Neuronal stem cell (in vitro differentiated cells): ENCODE results near the gene MARVELD2.
"Not testable (repeated sequence)": the region's sequence is repeated elsewhere in the genome, so short reads cannot be mapped to it uniquely, and the experiment has no call there.

ENCODE experiments used
- DNase-seq: peaks from one replicate; pipeline ENCODE4 v3.0.0-alpha.2; 2013; ENCODE audit warnings: low spot score
- H2AFZ ChIP-seq: one replicate; pipeline ENCODE4 v1.6.1; 2013; ENCODE audit warnings: mild to moderate bottlenecking, low read length, inconsistent platforms
- H2AK5ac ChIP-seq: 2 replicates; pipeline ENCODE4 v1.6.1; 2013; ENCODE audit warnings: low read depth, mild to moderate bottlenecking, inconsistent platforms, low read length, moderate library complexity, mixed read lengths
- H2BK120ac ChIP-seq: 2 replicates; pipeline ENCODE4 v1.6.1; 2013; ENCODE audit warnings: low read depth, mild to moderate bottlenecking, inconsistent platforms, low read length, moderate library complexity, mixed read lengths
- H2BK12ac ChIP-seq: one replicate; pipeline ENCODE4 v1.6.1; 2013; ENCODE audit warnings: low read length, inconsistent platforms
- H2BK15ac ChIP-seq: 2 replicates; pipeline ENCODE4 v1.6.1; 2013; ENCODE audit warnings: mild to moderate bottlenecking, low read length, inconsistent platforms, mixed read lengths
- H2BK5ac ChIP-seq: one replicate; pipeline ENCODE4 v1.6.1; 2013; ENCODE audit warnings: inconsistent platforms, mild to moderate bottlenecking, low read length, moderate library complexity
- H3K14ac ChIP-seq: one replicate; pipeline ENCODE4 v1.6.1; 2013; ENCODE audit warnings: low read length, inconsistent platforms
- H3K18ac ChIP-seq: 2 replicates; pipeline ENCODE4 v1.6.1; 2013; ENCODE audit warnings: low read length, inconsistent platforms
- H3K23ac ChIP-seq: 2 replicates; pipeline ENCODE4 v1.6.1; 2013; ENCODE audit warnings: low read depth, mild to moderate bottlenecking, mixed read lengths, low read length, inconsistent platforms; ENCODE audit not compliant: poor library complexity
- H3K27ac ChIP-seq: replicated peaks from 3 replicates; pipeline ENCODE4 v1.5.1; 2013; ENCODE audit warnings: low read length, inconsistent platforms
- H3K27me3 ChIP-seq, 3 experiments: 2 replicates each; pipeline ENCODE4 v1.6.1; 2013; ENCODE audit warnings: low read length in 3 of 3, mild to moderate bottlenecking in 2 of 3, inconsistent platforms in 1 of 3, low read depth in 1 of 3, mixed read lengths in 1 of 3, moderate library complexity in 1 of 3; ENCODE audit not compliant: control insufficient read depth in 3 of 3, insufficient read depth in 3 of 3
- H3K36me3 ChIP-seq, 2 donors: replicated peaks in 1 of 2; 2 replicates each; pipeline ENCODE4 v1.6.1; 2013; ENCODE audit warnings: low read length in 2 of 2; ENCODE audit not compliant: control insufficient read depth in 2 of 2, insufficient read depth in 2 of 2
- H3K4ac ChIP-seq: 2 replicates; pipeline ENCODE4 v1.6.1; 2013; ENCODE audit warnings: inconsistent platforms, mild to moderate bottlenecking, low read length, moderate library complexity
- H3K4me1 ChIP-seq, 2 donors: 1 replicate in 1 of 2; 2 replicates in 1 of 2; pipeline ENCODE4 v1.6.1; 2013; ENCODE audit warnings: low read length in 2 of 2, low read depth in 1 of 2; ENCODE audit not compliant: control insufficient read depth in 2 of 2, insufficient read depth in 1 of 2
- H3K4me2 ChIP-seq: one replicate; pipeline ENCODE4 v1.6.1; 2013; ENCODE audit warnings: mild to moderate bottlenecking, low read length, inconsistent platforms; ENCODE audit not compliant: insufficient read depth, poor library complexity, severe bottlenecking
- H3K4me3 ChIP-seq, 2 donors: 2 replicates each; pipeline ENCODE4 v1.5.1; 2013; ENCODE audit warnings: low read length in 2 of 2, mild to moderate bottlenecking in 2 of 2, inconsistent platforms in 1 of 2, moderate library complexity in 1 of 2
- H3K79me1 ChIP-seq: one replicate; pipeline ENCODE4 v1.6.1; 2013; ENCODE audit warnings: low read depth, mild to moderate bottlenecking, inconsistent platforms, low read length, moderate library complexity
- H3K9ac ChIP-seq: one replicate; pipeline ENCODE4 v1.6.1; 2013; ENCODE audit warnings: mild to moderate bottlenecking, low read depth, low read length, inconsistent platforms; ENCODE audit not compliant: poor library complexity
- H3K9me3 ChIP-seq, 2 donors: replicated peaks in 1 of 2; 2 replicates each; pipeline versions ENCODE3 to v1.6.1; 2013; ENCODE audit warnings: low read length in 2 of 2, mild to moderate bottlenecking in 2 of 2, inconsistent platforms in 1 of 2, low read depth in 1 of 2, mixed read lengths in 1 of 2, moderate library complexity in 1 of 2; ENCODE audit not compliant: control insufficient read depth in 2 of 2, insufficient read depth in 1 of 2
- H4K8ac ChIP-seq: one replicate; pipeline ENCODE4 v1.6.1; 2013; ENCODE audit warnings: low read depth, mild to moderate bottlenecking, inconsistent platforms, low read length, moderate library complexity
- H4K91ac ChIP-seq: one replicate; pipeline ENCODE4 v1.6.1; 2013; ENCODE audit warnings: low read length, low read depth, mild to moderate bottlenecking, inconsistent platforms; ENCODE audit not compliant: poor library complexity
- whole genome bisulfite sequencing, 2 donors: extraction: QIAGEN DNeasy Blood & Tissue Kit; methylation state at CpG; one replicate each; pipeline ENCODE4 v1.1.7; 2013; ENCODE audit warnings: missing lambda C conversion rate in 2 of 2, mixed read lengths in 1 of 2; ENCODE audit not compliant: insufficient read length in 2 of 2, insufficient replicate concordance in 1 of 2; ENCODE audit errors: extremely low coverage in 2 of 2; 5-methylcytosine and 5-hydroxymethylcytosine counted together

The MARVELD2 gene

DNA sequence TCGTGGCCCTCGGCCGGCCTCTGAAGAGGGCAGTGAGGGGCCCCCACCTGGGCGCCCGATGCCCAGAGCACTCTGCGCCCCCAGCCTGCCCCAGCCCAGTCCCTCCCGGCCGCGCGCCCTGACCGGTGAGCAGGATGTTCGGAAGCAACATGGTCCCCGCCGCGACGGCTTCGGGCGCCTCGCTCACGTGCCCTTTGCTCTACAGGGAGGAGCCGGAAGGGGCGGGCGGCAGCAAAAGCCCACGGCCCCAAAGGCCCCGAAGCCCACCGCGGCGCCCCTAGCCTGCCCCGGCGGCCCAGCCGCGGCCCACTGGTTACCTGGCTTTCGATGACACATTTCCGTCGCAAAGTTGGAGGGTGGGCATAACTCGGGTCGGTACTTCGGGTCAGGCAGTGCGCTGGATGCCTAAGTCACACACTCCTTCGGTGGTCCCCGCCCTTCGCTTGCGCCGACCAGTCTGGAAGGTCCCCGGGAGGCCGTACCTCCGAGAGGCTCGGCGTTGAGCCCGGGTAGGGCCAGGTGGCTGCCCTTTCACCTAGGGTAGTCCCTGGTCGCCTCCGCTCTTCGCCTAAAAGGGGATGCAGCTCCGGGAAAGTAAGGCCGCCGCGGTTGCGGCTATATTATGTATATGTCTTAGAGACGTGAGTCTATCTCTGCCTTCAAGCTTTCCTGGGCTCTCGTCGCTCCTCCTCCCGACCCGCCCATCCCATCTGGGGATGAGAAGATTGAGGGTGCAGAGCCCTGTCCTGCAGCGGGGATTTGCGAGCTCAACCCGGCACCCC, 45.4 kb upstream of the MARVELD2 start, which contains the start of the genes AK6, RAD17 and TAF9:
Gene AK6 (minus strand): TSS at position 181 of the 782 bp plus-strand sequence. CDS start 30 bp downstream, at position 151.
Gene RAD17 (plus strand): TSS at position 479 of the 782 bp plus-strand sequence. CDS start 2,391 bp downstream, outside the sequence.
Gene TAF9 (minus strand): TSS at position 181 of the 782 bp plus-strand sequence. CDS start 3,783 bp downstream, outside the sequence.
- Histone ChIP-seq H2BK5ac (peak within 1 kb of the TSS; percentile 84), H4K8ac (no peak within 1 kb of the TSS), H3K36me3 (peaks cover 16 to 48% of the 10 kb centered on the region in 2 donors), H3K14ac (no peak within 1 kb of the TSS), H3K9me3 (no peaks in the 10 kb centered on the region), H3K4me2 (peak within 1 kb of the TSS; percentile 71), H3K27ac (peak within 1 kb of the TSS; percentile 95), H3K23ac (peak within 1 kb of the TSS; percentile 45), H2AK5ac (no peak within 1 kb of the TSS), H2BK12ac (no peak within 1 kb of the TSS), H2BK120ac (no peak within 1 kb of the TSS), H2BK15ac (no peak within 1 kb of the TSS), H3K27me3 (no peaks in the 10 kb centered on the region), H3K4me1 (peaks cover 2 to 8% of the 10 kb centered on the region in 2 donors), H3K9ac (peak within 1 kb of the TSS; percentile 87), H3K79me1 (peaks cover 3% of the 10 kb centered on the region), H4K91ac (no peak within 1 kb of the TSS), H3K4me3 (peak within 1 kb of the TSS; percentile 90 to 92), H3K18ac (peak within 1 kb of the TSS; percentile 98), H2AFZ (peak within 1 kb of the TSS; percentile 95), H3K4ac (no peak within 1 kb of the TSS)
- DNase-seq = peak; percentile 91
- WGBS, 2 donors = no CpG with 5 or more reads among the region's 66 CpGs

DNA sequence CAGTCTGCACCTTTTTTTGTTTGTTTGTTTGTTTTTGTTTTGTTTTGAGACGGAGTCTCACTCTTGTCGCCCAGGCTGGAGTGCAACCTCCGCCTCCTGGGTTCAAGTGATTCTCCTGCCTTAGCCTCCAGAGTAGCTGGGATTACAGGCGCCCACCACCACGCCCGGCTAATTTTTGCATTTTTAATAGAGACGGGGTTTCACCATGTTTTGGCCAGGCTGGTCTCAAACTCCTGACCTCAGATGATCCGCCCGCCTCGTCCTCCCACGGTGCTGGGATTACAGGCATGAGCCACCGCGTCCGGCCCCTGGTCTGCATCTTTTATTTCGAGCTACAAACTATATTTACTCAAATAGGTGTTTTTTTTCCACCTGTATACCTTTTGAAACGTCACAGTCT, 44.6 kb upstream of the MARVELD2 start:
- H3K14ac ChIP-seq, H3K27ac ChIP-seq, H2BK15ac ChIP-seq, H4K8ac ChIP-seq, H2BK120ac ChIP-seq, H3K27me3 ChIP-seq, H3K4me1 ChIP-seq, H2BK5ac ChIP-seq, H4K91ac ChIP-seq, H2AK5ac ChIP-seq, H3K4ac ChIP-seq, H3K9me3 ChIP-seq, H3K9ac ChIP-seq, H2BK12ac ChIP-seq, H3K18ac ChIP-seq, DNase-seq, H3K79me1 ChIP-seq, H3K23ac ChIP-seq: not testable (repeated sequence)
- H3K36me3 ChIP-seq = peaks cover 15 to 48% of the 10 kb centered on the region in 2 donors
- peak overlapping the region; percentile 95 for H2AFZ ChIP-seq
- WGBS, 2 donors = no CpG with 5 or more reads among the region's 16 CpGs
- H3K4me2 ChIP-seq = peak overlapping the region; percentile 52
- peak overlapping the region; percentile 90 to 92 for H3K4me3 ChIP-seq

- Histone ChIP-seq H3K36me3 (peaks cover 3 to 47% of the 10 kb centered on the region in 2 donors), H3K4ac (no peak overlapping the region), H2BK120ac (no peak overlapping the region), H3K18ac (no peak overlapping the region), H2BK15ac (no peak overlapping the region), H2AK5ac (no peak overlapping the region), H3K4me1 (peaks cover 2 to 8% of the 10 kb centered on the region in 2 donors), H2AFZ (no peak overlapping the region), H3K9ac (no peak overlapping the region), H3K27ac (no peak overlapping the region), H3K27me3 (no peaks in the 10 kb centered on the region), H3K14ac (no peak overlapping the region), H2BK5ac (no peak overlapping the region), H3K4me3 (no peak overlapping the region), H3K79me1 (no peaks in the 10 kb centered on the region), H2BK12ac (no peak overlapping the region), H4K8ac (no peak overlapping the region), H3K4me2 (no peak overlapping the region), H3K9me3 (no peaks in the 10 kb centered on the region), H4K91ac (no peak overlapping the region), H3K23ac (no peak overlapping the region)
- no peak for DNase-seq
- no CpG with 5 or more reads among the region's 5 CpGs for WGBS, 2 donors
Observed at GRCh38 chr5:69372394-69372793, 42.5 kb upstream of the MARVELD2 start.

DNA sequence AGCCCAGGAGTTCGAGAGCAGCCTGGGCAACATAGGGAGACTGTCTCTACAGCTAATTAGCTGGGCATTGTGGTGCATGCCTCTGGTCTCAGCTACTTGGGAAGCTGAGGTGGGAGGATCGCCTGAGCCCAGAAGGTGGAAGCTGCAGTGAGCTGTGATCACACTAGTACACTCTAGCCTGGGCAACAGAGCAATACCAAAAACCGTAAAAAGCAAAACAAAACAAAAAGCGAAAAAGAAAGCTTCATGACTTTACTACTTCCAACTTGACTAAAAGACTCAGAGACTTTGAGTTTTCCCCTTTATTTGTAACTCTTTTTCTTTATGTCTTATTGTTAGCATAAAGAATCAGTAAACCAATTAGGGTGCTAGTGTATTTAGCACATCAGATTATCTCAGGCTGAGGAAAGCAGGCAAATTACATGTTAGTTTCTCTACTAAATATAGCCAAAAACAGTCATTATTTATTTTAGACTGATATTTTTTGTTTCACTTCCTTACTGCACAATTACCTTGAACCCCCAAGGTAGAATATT, 39.9 kb upstream of the MARVELD2 start:
- Histone ChIP-seq H2AK5ac (no peak overlapping the region), H4K8ac (no peak overlapping the region), H3K27me3 (no peaks in the 10 kb centered on the region), H3K79me1 (no peaks in the 10 kb centered on the region), H3K14ac (no peak overlapping the region), H2BK5ac (no peak overlapping the region), H2AFZ (no peak overlapping the region), H3K9ac (no peak overlapping the region), H3K23ac (no peak overlapping the region), H3K4ac (no peak overlapping the region), H3K27ac (no peak overlapping the region), H3K4me3 (no peak overlapping the region), H3K4me1 (peaks cover 2 to 6% of the 10 kb centered on the region in 2 donors), H3K18ac (no peak overlapping the region), H2BK15ac (no peak overlapping the region), H3K36me3 (peaks cover 3 to 64% of the 10 kb centered on the region in 2 donors), H4K91ac (no peak overlapping the region), H3K9me3 (no peaks in the 10 kb centered on the region), H3K4me2 (no peak overlapping the region), H2BK120ac (no peak overlapping the region), H2BK12ac (no peak overlapping the region)
- no CpG with 5 or more reads among the region's 4 CpGs for WGBS, 2 donors
- DNase-seq = no peak
